Panc1 (cell line): Measurements from ENCODE around the gene POLR3A. TPM values are rescaled to one million over a fixed set of nuclear protein-coding genes. Genes with fewer than 3 reads are reported as not detected.

Source experiments
- ATAC-seq: fragments of 200-7000 bp; cut with Tn5 transposase; 2 replicates; pipeline ENCODE4 v1.9.1; 2020; ENCODE audit warnings: mild to moderate bottlenecking, moderate library complexity
- BruUV-seq: library from RNA; stranded (reverse); fragments of 400-500 nt; replicated peaks from 2 replicates; lab custom pipeline; 2021; lab: Mats Ljungman, UMichigan
- CTCF ChIA-PET: fragments of 300-600 bp; sonication (Branson Sonifier 250); formaldehyde crosslinking; loops from one replicate; lab custom pipeline; 2022; ENCODE audit warnings: antibody characterized with exemption; lab: Charles Lee
- POLR2A ChIA-PET: fragments of 300-600 bp; sonication (Branson Sonifier 250); formaldehyde crosslinking; loops from one replicate; lab custom pipeline; 2022; ENCODE audit warnings: antibody characterized with exemption; lab: Charles Lee
- DNase-seq: peaks from one replicate; pipeline ENCODE4 v3.0.0-alpha.2; 2010; ENCODE audit warnings: low read depth, low spot score
- H3K27ac ChIP-seq: 2 replicates; pipeline ENCODE4 v1.5.1; 2011; ENCODE audit warnings: mild to moderate bottlenecking, low read length, inconsistent platforms
- H3K27me3 ChIP-seq: fragments of 200-500 bp; sonication (Bioruptor generic); 2 replicates; pipeline ENCODE4 v1.6.0; 2014; ENCODE audit warnings: low read length, inconsistent platforms; ENCODE audit not compliant: control insufficient read depth, insufficient read depth
- H3K36me3 ChIP-seq: fragments of 200-500 bp; sonication (Bioruptor generic); 2 replicates; pipeline ENCODE4 v1.5.1; 2014; ENCODE audit warnings: inconsistent platforms, mild to moderate bottlenecking, low read length, moderate library complexity; ENCODE audit not compliant: control insufficient read depth, insufficient read depth
- H3K4me1 ChIP-seq: 2 replicates; pipeline ENCODE4 v1.5.1; 2011; ENCODE audit warnings: inconsistent platforms, mild to moderate bottlenecking, low read length, moderate library complexity; ENCODE audit not compliant: control insufficient read depth, insufficient read depth
- H3K4me3 ChIP-seq, 2 experiments: 2 replicates each; pipeline ENCODE4 v1.5.1; 2011 to 2012; ENCODE audit warnings: low read depth in 2 of 2, low read length in 2 of 2, mild to moderate bottlenecking in 2 of 2, inconsistent platforms in 1 of 2, moderate library complexity in 1 of 2
- H3K9me3 ChIP-seq: fragments of 200-500 bp; sonication (Bioruptor generic); 2 replicates; pipeline ENCODE4 v1.5.1; 2014; ENCODE audit warnings: low read depth, mild to moderate bottlenecking, inconsistent platforms, low read length, moderate library complexity; ENCODE audit not compliant: control insufficient read depth, insufficient read depth
- POLR2AphosphoS5 ChIP-seq: IDR thresholded peaks from 2 replicates; pipeline ENCODE4 v1.6.1; 2012; ENCODE audit warnings: mild to moderate bottlenecking, low read depth, low read length, moderate library complexity
- SIN3A ChIP-seq: IDR thresholded peaks from 2 replicates; pipeline ENCODE4 v1.6.1; 2012; ENCODE audit warnings: low read depth, mild to moderate bottlenecking, low read length, moderate library complexity, borderline replicate concordance; ENCODE audit not compliant: insufficient read depth
- TCF7L2 ChIP-seq: IDR thresholded peaks from 2 replicates; pipeline ENCODE4 v1.6.1; 2011; ENCODE audit warnings: mild to moderate bottlenecking, low read depth, low read length, inconsistent platforms
- in situ Hi-C: cut with HindIII; loops from 2 replicates; pipeline ENCODE4 v1.10.0; 2016; ENCODE audit warnings: low sequenced_read_pairs, low pct_unique_long_range_greater_than_20kb
- intact Hi-C: fragments of 100-400 bp; cut with micrococcal nuclease; formaldehyde crosslinking; loops from one replicate; pipeline ENCODE4 v1.10.0; 2022; ENCODE audit not compliant: unreplicated experiment
- total RNA-seq: library from RNA; stranded (reverse); gene quantifications from one replicate; pipeline ENCODE4 v1.2.1, GENCODE V29; 2021; ENCODE audit not compliant: unreplicated experiment
- TF ChIP-seq, protein P1 (sequence below), 2 experiments: IDR thresholded peaks; 2 replicates each; pipeline ENCODE4 v1.6.1; 2011 to 2012; ENCODE audit warnings: low read depth in 2 of 2, control low read depth in 1 of 2, low read length in 1 of 2, mild to moderate bottlenecking in 1 of 2, moderate library complexity in 1 of 2; ENCODE audit not compliant: insufficient read depth in 1 of 2
- TF ChIP-seq, protein P2 (sequence below): fragments of 450-650 bp; IDR thresholded peaks from 2 replicates; pipeline ENCODE4 v1.5.1; 2017; ENCODE audit warnings: mild to moderate bottlenecking

POLR3A gene
- total RNA-seq, 1 experiment from 2014 or later, result 26.3 TPM

DNA sequence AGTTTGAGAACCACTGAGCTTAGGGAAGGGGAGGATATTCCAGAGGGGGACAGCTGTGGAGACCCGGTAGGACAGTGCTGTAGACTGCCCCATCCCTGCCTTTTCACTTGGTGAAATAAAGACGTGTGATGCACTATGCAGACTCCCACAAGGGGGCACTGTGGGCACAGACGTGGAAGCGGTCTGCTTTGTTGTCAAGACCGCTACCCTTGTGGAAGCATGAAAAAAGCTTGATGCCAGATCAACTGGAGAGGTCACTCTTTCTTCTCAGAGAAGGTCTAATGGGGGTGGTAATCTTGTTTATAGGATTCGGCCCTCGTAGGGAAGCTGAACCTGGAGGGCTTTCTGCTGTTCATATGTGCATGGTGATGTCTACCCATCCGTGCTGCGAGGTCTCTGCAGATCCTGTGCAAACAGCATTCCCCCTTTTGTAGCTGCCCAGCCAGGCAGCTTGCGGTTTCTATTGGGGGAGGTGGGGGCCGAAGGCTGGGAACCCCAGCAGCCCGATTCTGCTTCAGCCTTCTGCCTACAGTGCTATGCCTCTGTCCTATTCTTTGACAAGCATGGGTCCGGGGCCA lies 18.1 kb upstream of the POLR3A start:
- BruUV-seq, result no TSS peak
- POLR2A ChIA-PET, result no interaction called here
- intact Hi-C loops, result loop anchor here (2.0 to 5.0 kb wide), 3 partner anchors 117 to 1150 kb away; no protein-coding TSS in a partner anchor

DNA sequence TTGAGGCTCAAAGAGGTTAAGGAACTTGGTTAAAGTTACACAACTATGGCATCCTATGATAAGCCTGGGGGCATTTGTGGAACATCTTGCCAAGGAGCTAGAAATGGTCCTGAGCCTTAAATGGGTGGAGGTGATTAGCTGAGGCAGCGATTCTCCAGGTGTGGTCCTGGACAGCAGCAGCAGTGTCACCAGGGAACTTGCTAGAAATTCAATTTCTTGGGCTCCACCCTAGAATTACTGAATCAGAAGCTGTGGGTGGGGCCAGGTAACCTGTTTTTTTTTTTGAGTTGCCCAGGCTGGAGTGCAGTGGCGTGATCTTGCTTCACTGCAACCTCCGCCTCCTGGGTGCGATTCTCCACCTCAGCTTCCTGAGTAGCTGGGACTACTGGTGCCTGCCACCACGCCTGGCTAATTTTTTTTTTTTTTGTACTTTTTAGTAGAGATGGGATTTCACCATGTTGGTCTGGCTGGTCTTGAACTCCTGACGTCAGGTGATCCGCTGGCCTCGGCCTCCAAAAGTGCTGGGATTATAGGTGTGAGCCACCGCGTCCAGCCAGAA lies 17.5 kb upstream of the POLR3A start:
- BruUV-seq, result no TSS peak
- Histone ChIP-seq H3K9me3 (no peaks in the 10 kb centered on the region), H3K4me1 (peaks cover 16% of the 10 kb centered on the region), H3K36me3 (peaks cover 7% of the 10 kb centered on the region; the same call in 1 of the 2 replicates), H3K4me3 (no peak overlapping the region), H3K27me3 (no peaks in the 10 kb centered on the region), H3K27ac (no peak overlapping the region)
- POLR2A ChIA-PET, result interaction anchor here (0.6 to 0.7 kb wide), 2 partner anchors 22 to 1106 kb away, joined by 3 to 8 read pairs; no protein-coding TSS in a partner anchor
- CTCF ChIA-PET, result interaction anchor here (0.6 to 1.3 kb wide), 6 partner anchors 27 to 1148 kb away, joined by 3 to 8 read pairs (median 3); no protein-coding TSS in a partner anchor
- TF ChIP-seq SIN3A (no peak), TCF7L2 (no peak), POLR2AphosphoS5 (no peak)
- TF ChIP-seq, protein P1, sequence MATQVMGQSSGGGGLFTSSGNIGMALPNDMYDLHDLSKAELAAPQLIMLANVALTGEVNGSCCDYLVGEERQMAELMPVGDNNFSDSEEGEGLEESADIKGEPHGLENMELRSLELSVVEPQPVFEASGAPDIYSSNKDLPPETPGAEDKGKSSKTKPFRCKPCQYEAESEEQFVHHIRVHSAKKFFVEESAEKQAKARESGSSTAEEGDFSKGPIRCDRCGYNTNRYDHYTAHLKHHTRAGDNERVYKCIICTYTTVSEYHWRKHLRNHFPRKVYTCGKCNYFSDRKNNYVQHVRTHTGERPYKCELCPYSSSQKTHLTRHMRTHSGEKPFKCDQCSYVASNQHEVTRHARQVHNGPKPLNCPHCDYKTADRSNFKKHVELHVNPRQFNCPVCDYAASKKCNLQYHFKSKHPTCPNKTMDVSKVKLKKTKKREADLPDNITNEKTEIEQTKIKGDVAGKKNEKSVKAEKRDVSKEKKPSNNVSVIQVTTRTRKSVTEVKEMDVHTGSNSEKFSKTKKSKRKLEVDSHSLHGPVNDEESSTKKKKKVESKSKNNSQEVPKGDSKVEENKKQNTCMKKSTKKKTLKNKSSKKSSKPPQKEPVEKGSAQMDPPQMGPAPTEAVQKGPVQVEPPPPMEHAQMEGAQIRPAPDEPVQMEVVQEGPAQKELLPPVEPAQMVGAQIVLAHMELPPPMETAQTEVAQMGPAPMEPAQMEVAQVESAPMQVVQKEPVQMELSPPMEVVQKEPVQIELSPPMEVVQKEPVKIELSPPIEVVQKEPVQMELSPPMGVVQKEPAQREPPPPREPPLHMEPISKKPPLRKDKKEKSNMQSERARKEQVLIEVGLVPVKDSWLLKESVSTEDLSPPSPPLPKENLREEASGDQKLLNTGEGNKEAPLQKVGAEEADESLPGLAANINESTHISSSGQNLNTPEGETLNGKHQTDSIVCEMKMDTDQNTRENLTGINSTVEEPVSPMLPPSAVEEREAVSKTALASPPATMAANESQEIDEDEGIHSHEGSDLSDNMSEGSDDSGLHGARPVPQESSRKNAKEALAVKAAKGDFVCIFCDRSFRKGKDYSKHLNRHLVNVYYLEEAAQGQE (IDR thresholded peaks at IDR 0.05; ENCODE audit: insufficient read depth in 1 of 2, low read depth in 2 of 2, low read length in 1 of 2), result no peak
- TF ChIP-seq, protein P2, sequence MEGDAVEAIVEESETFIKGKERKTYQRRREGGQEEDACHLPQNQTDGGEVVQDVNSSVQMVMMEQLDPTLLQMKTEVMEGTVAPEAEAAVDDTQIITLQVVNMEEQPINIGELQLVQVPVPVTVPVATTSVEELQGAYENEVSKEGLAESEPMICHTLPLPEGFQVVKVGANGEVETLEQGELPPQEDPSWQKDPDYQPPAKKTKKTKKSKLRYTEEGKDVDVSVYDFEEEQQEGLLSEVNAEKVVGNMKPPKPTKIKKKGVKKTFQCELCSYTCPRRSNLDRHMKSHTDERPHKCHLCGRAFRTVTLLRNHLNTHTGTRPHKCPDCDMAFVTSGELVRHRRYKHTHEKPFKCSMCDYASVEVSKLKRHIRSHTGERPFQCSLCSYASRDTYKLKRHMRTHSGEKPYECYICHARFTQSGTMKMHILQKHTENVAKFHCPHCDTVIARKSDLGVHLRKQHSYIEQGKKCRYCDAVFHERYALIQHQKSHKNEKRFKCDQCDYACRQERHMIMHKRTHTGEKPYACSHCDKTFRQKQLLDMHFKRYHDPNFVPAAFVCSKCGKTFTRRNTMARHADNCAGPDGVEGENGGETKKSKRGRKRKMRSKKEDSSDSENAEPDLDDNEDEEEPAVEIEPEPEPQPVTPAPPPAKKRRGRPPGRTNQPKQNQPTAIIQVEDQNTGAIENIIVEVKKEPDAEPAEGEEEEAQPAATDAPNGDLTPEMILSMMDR, result no peak
- in situ Hi-C loops, result no loop called here
- no peak for DNase-seq
- ATAC-seq, result no peak
- intact Hi-C loops, result loop anchor here (2.0 to 5.0 kb wide), 3 partner anchors 118 to 1151 kb away; no protein-coding TSS in a partner anchor

More for the DNA sequence above, 18.1 kb upstream of the POLR3A start:
- ATAC-seq, result peak; percentile 75
- in situ Hi-C loops, result no loop called here
- CTCF ChIA-PET, result interaction anchor here (0.6 to 1.3 kb wide), 7 partner anchors 84 to 1147 kb away, joined by 3 to 4 read pairs (median 3); no protein-coding TSS in a partner anchor
- no peaks in the 10 kb centered on the region for H3K27me3 ChIP-seq
- 0 out of 2 replicates have a peak, but pooled peaks cover 2% of the 10 kb centered on the region for H3K36me3 ChIP-seq
- H3K4me3 ChIP-seq, result no peak overlapping the region
- H3K4me1 ChIP-seq, result peaks cover 16% of the 10 kb centered on the region
- no peak overlapping the region for H3K27ac ChIP-seq
- TF ChIP-seq TCF7L2 (peak; percentile 93), POLR2AphosphoS5 (no peak), SIN3A (no peak)
- TF ChIP-seq, protein P2, result peak; percentile 97
- TF ChIP-seq, protein P1 (IDR thresholded peaks at IDR 0.05; ENCODE audit: insufficient read depth in 1 of 2, low read depth in 2 of 2, low read length in 1 of 2), result no peak
- DNase-seq, result peak; percentile 79
- no peaks in the 10 kb centered on the region for H3K9me3 ChIP-seq
